Measurements from ENCODE around the gene FGF21. TPM values are rescaled to one million over a fixed set of nuclear protein-coding genes. Genes with fewer than 3 reads are reported as not detected.

The FGF21 gene
- total RNA-seq, 4 donors from 2014 or later: not detected

DNA sequence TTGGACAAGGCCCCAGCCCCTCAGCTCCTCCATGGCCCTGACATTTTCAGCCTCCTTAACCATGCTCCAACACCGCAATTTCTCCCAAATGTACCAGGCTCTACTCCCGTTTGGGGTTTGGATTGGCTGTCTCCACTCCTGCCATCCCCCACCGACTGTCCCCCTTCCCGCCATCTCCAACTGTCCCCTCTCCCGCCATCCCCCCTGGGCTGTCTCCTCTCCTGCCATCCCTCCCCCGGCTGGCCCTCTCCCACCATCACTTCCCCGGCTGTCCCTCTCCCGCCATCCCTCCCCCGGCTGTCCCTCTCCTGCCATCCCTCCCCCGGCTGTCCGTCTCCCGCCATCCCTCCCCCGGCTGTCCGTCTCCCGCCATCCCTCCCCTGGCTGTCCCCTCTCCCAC, 50.1 kb downstream of the FGF21 start:
- H3K4me3 ChIP-seq: no peak overlapping the region
- no peak for DNase-seq (ENCODE audit: low spot score in 2 of 2)
- H3K36me3 ChIP-seq: peaks cover 0 to 16% (median 0%) of the 10 kb centered on the region in 3 donors
- H3K4me1 ChIP-seq: peaks cover 0 to 27% (median 11%) of the 10 kb centered on the region in 4 donors
- no peaks in the 10 kb centered on the region for H3K9me3 ChIP-seq
- peak overlapping the region in 2 of 4 donors; percentile 43 to 60 for H3K27ac ChIP-seq
- no peaks in the 10 kb centered on the region for H3K27me3 ChIP-seq
- 85 to 87% methylated on average over 13 to 15 of the region's 15 CpGs for WGBS, 2 donors
- TF ChIP-seq, protein P1, sequence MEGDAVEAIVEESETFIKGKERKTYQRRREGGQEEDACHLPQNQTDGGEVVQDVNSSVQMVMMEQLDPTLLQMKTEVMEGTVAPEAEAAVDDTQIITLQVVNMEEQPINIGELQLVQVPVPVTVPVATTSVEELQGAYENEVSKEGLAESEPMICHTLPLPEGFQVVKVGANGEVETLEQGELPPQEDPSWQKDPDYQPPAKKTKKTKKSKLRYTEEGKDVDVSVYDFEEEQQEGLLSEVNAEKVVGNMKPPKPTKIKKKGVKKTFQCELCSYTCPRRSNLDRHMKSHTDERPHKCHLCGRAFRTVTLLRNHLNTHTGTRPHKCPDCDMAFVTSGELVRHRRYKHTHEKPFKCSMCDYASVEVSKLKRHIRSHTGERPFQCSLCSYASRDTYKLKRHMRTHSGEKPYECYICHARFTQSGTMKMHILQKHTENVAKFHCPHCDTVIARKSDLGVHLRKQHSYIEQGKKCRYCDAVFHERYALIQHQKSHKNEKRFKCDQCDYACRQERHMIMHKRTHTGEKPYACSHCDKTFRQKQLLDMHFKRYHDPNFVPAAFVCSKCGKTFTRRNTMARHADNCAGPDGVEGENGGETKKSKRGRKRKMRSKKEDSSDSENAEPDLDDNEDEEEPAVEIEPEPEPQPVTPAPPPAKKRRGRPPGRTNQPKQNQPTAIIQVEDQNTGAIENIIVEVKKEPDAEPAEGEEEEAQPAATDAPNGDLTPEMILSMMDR (IDR thresholded peaks at IDR 0.05): no peak
- TF ChIP-seq EP300 (IDR thresholded peaks at IDR 0.05) (no peak), POLR2A (IDR thresholded peaks at IDR 0.05) (no peak)

DNA sequence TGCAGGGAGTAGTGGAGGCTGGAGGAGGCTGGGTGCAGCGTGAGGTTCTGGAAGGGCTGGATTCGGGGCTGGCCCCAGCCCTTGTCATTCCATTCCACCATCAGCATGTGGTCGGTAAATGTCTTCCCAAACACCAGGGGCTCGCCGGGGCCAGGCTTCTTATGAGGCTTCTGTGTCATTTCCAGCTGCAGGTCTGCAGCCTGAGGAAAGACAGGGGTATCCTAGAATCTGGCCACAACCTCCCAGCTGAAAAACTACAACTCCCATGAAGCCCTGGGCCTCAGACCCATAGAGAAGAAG, 51.1 kb downstream of the FGF21 start:
- peaks cover 0 to 28% (median 11%) of the 10 kb centered on the region in 4 donors for H3K4me1 ChIP-seq
- no peak for DNase-seq (ENCODE audit: low spot score in 2 of 2)
- TF ChIP-seq EP300 (IDR thresholded peaks at IDR 0.05) (no peak), POLR2A (IDR thresholded peaks at IDR 0.05) (no peak)
- TF ChIP-seq, protein P1 (IDR thresholded peaks at IDR 0.05): no peak
- H3K27me3 ChIP-seq: no peaks in the 10 kb centered on the region
- H3K27ac ChIP-seq: peak overlapping the region in 2 of 4 donors; percentile 48 to 66
- peaks cover 0 to 16% (median 0%) of the 10 kb centered on the region in 3 donors for H3K36me3 ChIP-seq
- 68 to 70% methylated on average over 4 to 5 of the region's 5 CpGs for WGBS, 2 donors
- H3K9me3 ChIP-seq: no peaks in the 10 kb centered on the region
- no peak overlapping the region for H3K4me3 ChIP-seq

DNA sequence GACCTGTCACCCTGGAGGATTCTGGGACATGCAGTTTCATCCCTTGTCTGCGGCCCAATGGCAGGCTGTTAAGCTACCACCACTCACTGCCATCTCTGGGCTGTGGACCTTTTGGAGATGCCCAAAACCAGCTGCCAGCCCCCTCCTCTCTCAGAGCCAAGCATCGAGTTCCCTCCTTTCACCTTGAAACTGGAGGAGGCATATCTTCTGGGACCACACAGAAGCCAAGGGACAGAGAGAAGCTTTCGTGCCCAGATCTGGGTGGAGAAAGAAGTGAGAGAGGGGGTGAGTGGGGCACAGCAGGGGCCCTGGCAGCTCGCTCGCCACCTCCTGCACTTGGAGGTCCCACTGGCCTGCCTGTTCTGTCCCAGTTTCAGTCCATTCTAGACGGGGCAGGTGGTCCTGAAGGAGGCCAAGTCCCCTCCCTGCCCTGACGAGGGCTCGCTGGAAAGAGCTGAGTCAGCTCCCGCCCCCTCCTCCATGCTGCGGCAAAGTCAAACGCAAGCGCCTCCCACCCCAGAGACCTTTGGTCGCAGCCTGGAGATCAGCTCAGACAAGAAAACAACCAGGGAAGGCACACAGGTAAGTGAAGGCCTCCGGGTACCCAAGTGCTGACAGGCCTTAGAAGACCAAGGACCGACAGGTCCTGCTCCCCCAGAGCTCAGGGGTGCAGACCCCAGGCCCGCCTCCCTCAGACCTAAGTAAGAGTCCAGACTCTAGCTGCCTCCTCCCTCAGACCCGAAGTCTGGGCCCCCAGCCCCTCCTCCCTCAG, 51.7 kb downstream of the FGF21 start:
- 64 to 73% methylated on average over 14 to 17 of the region's 17 CpGs for WGBS, 2 donors
- TF ChIP-seq EP300 (IDR thresholded peaks at IDR 0.05) (no peak), POLR2A (IDR thresholded peaks at IDR 0.05) (no peak)
- TF ChIP-seq, protein P1 (IDR thresholded peaks at IDR 0.05): no peak

DNA sequence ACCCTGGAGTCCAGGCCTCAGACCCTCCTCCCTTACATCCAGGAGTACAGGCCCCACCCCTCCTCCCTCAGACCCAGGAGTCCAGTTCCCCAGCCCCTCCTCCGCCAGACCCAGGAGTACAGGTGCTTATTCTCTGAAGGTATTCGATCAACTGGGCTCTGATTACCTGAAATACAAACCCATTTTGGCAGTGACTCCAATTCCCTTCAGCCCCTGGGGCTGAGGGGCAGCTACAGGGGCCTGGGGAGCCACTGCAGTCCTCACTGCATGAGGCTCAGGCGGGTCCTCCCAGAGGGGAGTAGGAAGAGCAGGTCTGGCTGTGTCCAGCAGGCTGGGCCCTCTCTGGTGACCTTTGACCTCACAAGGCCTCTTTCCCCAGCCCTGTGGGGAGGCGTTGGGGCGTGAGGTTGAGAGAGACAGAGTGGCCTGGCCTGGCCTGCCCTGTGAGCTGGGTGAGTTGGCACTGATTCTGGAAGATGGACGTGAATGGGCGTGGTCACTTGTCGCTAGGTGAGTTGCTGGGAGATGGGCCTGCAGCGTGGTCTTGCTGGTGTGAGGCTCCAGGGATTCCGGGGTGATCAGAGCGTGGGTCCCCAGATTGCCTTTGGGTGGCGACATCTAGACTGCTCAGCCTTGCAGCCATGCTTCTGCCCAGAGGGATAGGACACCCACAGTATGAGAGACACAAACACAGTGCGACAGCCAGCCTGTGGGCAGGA, 52.4 kb downstream of the FGF21 start:
- Histone ChIP-seq H3K4me3 (no peak overlapping the region), H3K4me1 (peaks cover 0 to 41% (median 12%) of the 10 kb centered on the region in 4 donors), H3K27me3 (no peaks in the 10 kb centered on the region), H3K36me3 (peaks cover 0 to 16% (median 0%) of the 10 kb centered on the region in 3 donors), H3K9me3 (no peaks in the 10 kb centered on the region), H3K27ac (peak overlapping the region in 2 of 4 donors; percentile 48 to 66)
- DNase-seq (ENCODE audit: low spot score in 2 of 2): no peak
- WGBS, 2 donors: 85 to 87% methylated on average over 13 of the region's 13 CpGs
- TF ChIP-seq EP300 (IDR thresholded peaks at IDR 0.05) (no peak), POLR2A (IDR thresholded peaks at IDR 0.05) (no peak)
- TF ChIP-seq, protein P1 (IDR thresholded peaks at IDR 0.05): no peak

More for the DNA sequence above, 51.7 kb downstream of the FGF21 start:
- peaks cover 0 to 16% (median 0%) of the 10 kb centered on the region in 3 donors for H3K36me3 ChIP-seq
- H3K4me3 ChIP-seq: no peak overlapping the region
- no peak for DNase-seq (ENCODE audit: low spot score in 2 of 2)
- H3K4me1 ChIP-seq: peaks cover 0 to 34% (median 11%) of the 10 kb centered on the region in 4 donors
- H3K9me3 ChIP-seq: no peaks in the 10 kb centered on the region
- peak overlapping the region in 3 of 4 donors; percentile 28 to 66 (median 48) for H3K27ac ChIP-seq
- no peaks in the 10 kb centered on the region for H3K27me3 ChIP-seq

Small RNA genes within 50 kb of the gene (small RNA-seq; reads per million reads assigned to genes)
- not detected for gene RNU6-317P

Other genes with a start within 250 kb of the FGF21 start
- 1 to 10 TPM in 1 of 4 donors, under 1 TPM in 2, not detected in 1; under 0.01 to 1.8 (median 0.59) TPM for gene LMTK3, start 243.7 kb upstream of the FGF21 start, total RNA-seq
- not detected for gene SULT2B1, start 203.4 kb upstream of the FGF21 start, total RNA-seq
- gene SPACA4, start 148.8 kb upstream of the FGF21 start, total RNA-seq: not detected
- not detected for gene FAM83E, start 140.4 kb upstream of the FGF21 start, total RNA-seq
- gene RPL18, start 136.3 kb upstream of the FGF21 start, total RNA-seq: 1,000 to 10,000 TPM; 2,253 to 3,141 (median 2,490) TPM
- 10 to 100 TPM; 28.0 to 34.7 (median 30.1) TPM for gene SPHK2, start 136.0 kb upstream of the FGF21 start, total RNA-seq
- 10 to 100 TPM in 2 of 4 donors, 1 to 10 TPM in 2; 2.4 to 20.1 (median 10.1) TPM for gene DBP, start 118.1 kb upstream of the FGF21 start, total RNA-seq
- 1 to 10 TPM; 3.1 to 5.4 (median 4.0) TPM for gene CA11, start 109.3 kb upstream of the FGF21 start, total RNA-seq
- 1 to 10 TPM in 3 of 4 donors, under 1 TPM in 1; 0.78 to 6.9 (median 2.2) TPM for gene NTN5, start 82.5 kb upstream of the FGF21 start, total RNA-seq
- gene FUT2, start 59.6 kb upstream of the FGF21 start, total RNA-seq: under 1 TPM in 1 of 4 donors, not detected in 3; 0.44 TPM
- 1 to 10 TPM; 2.7 to 7.2 (median 5.9) TPM for gene MAMSTR, start 35.8 kb upstream of the FGF21 start, total RNA-seq
- 10 to 100 TPM; 12.3 to 23.3 (median 19.8) TPM for gene RASIP1, start 14.9 kb upstream of the FGF21 start, total RNA-seq
- gene IZUMO1, start 8.6 kb upstream of the FGF21 start, total RNA-seq: under 1 TPM in 2 of 4 donors, not detected in 2; 0.21 to 0.30 TPM
- gene FUT1, start 2.9 kb upstream of the FGF21 start, total RNA-seq: 1 to 10 TPM in 3 of 4 donors, under 1 TPM in 1; 0.98 to 4.2 (median 2.4) TPM
- 100 to 1,000 TPM in 1 of 4 donors, 10 to 100 TPM in 3; 75.8 to 108 (median 88.3) TPM for gene BCAT2, start 55.5 kb downstream of the FGF21 start, total RNA-seq
- 10 to 100 TPM; 20.1 to 34.5 (median 26.3) TPM for gene HSD17B14, start 81.0 kb downstream of the FGF21 start, total RNA-seq
- gene PLEKHA4, start 113.1 kb downstream of the FGF21 start, total RNA-seq: 100 to 1,000 TPM; 211 to 444 (median 282) TPM
- 100 to 1,000 TPM in 2 of 4 donors, 10 to 100 TPM in 2; 81.0 to 171 (median 101) TPM for gene PPP1R15A, start 116.9 kb downstream of the FGF21 start, total RNA-seq
- gene TULP2, start 143.2 kb downstream of the FGF21 start, total RNA-seq: 1 to 10 TPM in 1 of 4 donors, under 1 TPM in 2, not detected in 1; 0.22 to 2.5 (median 0.60) TPM
- gene NUCB1, start 144.8 kb downstream of the FGF21 start, total RNA-seq: 100 to 1,000 TPM; 220 to 352 (median 287) TPM
- 1 to 10 TPM in 1 of 4 donors, not detected in 3; 1.2 TPM for gene DHDH, start 178.2 kb downstream of the FGF21 start, total RNA-seq
- gene BAX, start 199.4 kb downstream of the FGF21 start, total RNA-seq: 10 to 100 TPM; 31.4 to 61.2 (median 38.4) TPM
- 1,000 to 10,000 TPM; 5,480 to 8,362 (median 5,857) TPM for gene FTL, start 209.8 kb downstream of the FGF21 start, total RNA-seq
- 10 to 100 TPM; 28.8 to 42.0 (median 31.0) TPM for gene GYS1, start 237.8 kb downstream of the FGF21 start, total RNA-seq
- gene RUVBL2, start 238.4 kb downstream of the FGF21 start, total RNA-seq: 100 to 1,000 TPM in 1 of 4 donors, 10 to 100 TPM in 3; 69.2 to 120 (median 78.5) TPM